GM19351 (cell line): Measurements from ENCODE around the gene VPS25.
"Not testable (repeated sequence)": the region's sequence is repeated elsewhere in the genome, so short reads cannot be mapped to it uniquely, and the experiment has no call there.

Experiments
- ATAC-seq: cut with Tn5 transposase; IDR thresholded peaks from one replicate; pipeline ENCODE4 v1.9.1; 2021; ENCODE audit warnings: mild to moderate bottlenecking, moderate library complexity; ENCODE audit not compliant: unreplicated experiment

The VPS25 gene

DNA sequence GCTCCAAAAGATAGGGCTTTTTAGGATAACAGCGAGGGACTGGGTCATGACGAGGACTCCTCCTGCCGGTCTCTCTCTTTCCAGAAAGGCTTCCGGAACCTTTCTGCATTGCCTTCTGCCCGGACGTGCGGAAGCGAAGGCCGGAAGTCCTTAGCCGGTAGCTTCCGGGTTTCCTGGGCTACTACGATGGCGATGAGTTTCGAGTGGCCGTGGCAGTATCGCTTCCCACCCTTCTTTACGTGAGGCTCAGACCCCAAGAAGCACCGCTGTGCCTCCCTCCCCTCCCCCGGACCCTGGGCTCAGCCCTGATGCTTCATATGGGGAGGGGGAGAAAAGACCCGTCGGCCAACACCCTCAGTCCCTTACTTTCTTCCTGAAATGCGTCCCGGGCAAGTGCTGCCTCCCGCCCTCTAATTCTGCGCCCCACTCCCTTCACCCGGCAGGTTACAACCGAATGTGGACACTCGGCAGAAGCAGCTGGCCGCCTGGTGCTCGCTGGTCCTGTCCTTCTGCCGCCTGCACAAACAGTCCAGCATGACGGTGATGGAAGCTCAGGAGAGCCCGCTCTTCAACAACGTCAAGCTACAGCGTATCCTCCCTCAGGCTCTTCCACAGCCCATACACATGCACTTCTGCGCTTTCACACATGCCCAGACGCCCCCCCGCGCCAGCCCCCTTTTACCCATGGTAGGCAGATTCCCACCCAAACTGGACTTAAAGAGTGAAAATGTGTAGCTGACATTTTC, at the start of gene VPS25:
TSS of gene VPS25 (plus strand) at position 160 of the 746 bp plus-strand sequence. CDS start at position 187, 27 bp downstream.
- no peak for ATAC-seq

DNA sequence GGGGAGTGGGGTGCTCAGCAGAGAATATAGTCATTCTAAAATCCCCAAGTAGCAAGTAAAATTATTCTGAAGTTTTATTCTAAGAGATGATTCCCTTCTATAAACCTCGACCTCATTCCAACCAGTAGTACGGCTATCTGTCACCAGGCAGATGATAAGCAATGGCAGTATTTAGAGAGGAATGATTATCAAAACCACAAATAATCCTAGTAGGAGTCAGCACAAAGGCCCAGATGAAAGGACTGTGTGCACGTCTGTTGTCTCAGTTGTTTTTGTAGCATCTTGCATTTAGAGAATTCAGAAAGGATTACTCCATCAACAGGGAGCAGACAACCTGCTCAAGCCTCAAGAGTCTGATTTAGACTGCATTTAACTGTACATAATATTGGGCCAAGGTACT, 49.6 kb upstream of the VPS25 start:
- no peak for ATAC-seq

DNA sequence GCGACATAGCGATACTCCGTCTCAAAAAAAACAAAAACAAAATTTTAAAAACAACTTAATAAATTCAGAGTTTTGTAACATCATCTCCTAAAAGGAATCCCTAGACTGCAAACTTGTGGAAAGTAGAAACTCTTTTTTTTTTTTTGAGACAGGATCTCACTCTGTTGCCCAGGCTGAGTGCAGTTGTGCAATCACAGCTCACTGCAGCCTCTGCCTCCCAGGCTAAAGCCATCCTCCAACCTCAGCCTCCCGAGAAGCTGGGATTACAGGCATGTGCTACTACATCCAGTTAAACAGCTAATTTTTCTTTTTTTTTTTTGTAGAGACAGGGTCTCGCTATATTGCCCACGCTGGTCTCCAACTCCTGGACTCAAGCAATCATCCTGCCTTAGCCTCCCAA, 48.1 kb upstream of the VPS25 start:
- ATAC-seq = no peak

DNA sequence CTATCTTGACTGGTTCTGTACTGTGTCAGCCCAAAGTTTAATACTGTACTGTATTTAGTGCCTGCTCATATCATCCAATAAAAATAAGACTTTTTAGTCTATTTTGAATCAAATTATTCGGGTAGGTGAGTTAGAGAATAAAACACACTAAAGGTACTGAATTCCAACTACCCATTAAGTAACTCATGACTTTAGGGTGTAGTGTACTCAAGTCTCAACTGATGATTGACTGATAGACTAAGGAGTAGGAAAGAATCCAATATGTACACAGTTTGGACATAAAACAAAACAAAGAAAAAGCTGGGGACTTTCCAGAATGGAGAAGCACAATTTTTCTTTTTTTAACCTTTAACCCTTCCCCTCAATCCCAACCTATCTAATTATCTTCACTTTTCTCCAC, 32.5 kb upstream of the VPS25 start:
- ATAC-seq = no peak

DNA sequence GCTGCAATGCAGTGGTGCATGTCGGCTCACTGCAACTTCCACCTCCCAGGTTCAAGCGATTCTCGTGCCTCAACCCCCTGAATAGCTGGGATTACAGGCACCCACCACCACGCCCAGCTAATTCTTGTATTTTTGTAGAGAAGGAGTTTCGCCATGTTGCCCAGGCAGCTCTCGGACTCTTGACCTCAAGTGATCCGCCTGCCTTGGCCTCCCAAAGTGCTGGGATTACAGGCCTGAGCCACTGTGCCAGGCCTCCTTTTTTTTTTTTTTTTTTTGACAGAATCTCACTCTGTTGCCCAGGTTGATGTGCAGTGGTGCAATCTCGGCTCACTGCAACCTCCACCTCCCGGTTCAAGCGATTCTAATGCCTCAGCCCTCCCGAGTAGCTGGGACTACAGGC, 30.3 kb upstream of the VPS25 start:
- ATAC-seq = not testable (repeated sequence)

DNA sequence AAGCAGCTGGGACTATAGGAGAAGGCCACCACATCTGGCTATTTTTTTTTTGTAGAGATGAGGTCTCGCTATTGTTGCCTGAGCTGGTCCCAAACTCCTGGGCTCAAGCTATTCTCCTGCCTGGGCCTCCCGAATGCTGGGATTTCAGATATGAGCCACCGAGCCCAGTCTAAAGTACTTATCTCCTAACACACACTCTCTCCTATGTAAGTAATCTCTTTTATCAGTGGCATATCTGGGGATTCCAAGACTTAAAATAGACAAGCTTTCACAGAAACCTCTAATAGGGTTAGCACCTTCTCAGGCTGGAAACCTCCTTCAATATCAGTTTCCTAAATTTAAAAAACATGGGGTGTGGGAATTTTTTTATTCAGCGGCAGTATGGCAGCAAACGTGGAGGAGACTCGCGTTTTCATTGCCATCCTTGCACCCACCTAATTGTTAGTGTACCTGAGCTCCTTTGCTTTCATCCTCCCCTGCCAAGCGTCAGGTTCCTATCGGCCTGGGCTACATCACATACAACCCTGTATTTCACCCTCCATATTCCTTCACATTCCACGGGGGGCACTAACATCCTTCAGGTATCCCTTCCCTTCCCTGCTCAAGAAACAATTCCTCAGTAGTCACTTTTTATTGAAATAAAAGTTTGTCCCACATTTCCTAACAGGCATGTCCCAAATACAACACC, 29.5 kb upstream of the VPS25 start:
- ATAC-seq = no peak

DNA sequence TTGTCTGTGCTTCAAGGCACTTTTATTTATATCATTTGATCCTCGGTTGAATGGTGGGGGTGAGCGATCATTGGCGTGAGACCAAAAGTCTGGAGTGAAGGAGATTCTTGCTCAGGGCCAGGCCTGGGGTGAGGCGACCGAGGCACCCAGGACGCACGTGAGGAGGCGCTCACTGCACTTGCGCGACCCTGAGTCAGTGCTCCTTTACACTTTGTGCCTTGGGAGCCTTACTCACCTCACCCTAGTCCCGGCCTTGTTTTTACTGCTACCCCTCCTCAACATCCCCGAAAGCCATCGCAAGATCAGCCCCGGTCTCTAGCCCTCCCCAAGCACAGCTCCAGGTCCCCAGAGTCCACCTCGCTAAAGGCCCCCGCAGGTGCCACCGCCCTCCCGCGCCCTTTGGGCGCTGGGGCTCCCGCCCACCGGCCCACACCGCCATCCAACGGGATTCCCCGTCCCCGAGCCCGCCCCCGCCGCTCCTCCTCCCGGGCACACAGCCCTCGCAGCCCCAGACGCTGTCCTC, 28.9 kb upstream of the VPS25 start:
- ATAC-seq = peak; percentile 37

DNA sequence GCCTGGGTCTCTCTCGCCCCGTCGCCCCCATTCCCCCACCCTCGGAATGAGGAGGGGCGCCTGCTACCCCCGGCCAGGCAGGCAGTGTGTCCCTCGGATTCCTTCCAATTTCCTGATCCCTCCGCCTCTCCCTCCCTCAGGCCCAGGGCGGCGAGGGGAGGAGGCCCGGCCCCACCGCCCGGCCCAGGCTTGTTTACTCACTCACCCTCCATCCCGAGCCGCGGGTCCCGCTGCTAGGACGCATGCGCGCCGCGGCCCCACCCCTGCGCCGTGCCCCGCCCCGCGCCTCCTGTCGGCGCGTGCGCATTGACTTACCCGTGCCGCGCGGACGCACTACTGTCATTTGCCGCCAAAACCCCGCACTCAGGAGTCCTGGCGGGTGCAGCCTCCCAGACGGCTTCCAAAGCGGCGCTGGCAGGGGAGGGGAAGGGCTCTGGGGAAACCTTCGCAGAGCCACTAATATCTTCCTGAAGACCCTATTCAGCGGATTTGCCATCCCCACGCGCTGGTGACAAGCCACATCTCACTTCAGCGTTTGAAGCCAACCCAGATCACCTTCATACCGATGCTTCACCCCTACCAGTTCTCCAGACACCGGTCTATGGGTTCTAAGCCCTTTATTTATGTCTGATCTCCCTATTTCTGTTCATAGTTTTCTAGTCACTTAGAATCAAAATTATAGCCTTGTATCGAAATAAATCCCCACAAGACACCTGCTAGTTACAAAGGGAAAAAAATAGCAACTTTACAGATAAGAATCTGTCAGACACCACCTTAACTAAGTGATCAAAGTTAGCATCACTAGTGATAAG, 28.2 kb upstream of the VPS25 start, which contains the start of gene EZH1:
TSS of gene EZH1 (minus strand) at position 235 of the 812 bp plus-strand sequence. CDS start 16,099 bp downstream, outside the sequence.
- ATAC-seq = peak; percentile 77

DNA sequence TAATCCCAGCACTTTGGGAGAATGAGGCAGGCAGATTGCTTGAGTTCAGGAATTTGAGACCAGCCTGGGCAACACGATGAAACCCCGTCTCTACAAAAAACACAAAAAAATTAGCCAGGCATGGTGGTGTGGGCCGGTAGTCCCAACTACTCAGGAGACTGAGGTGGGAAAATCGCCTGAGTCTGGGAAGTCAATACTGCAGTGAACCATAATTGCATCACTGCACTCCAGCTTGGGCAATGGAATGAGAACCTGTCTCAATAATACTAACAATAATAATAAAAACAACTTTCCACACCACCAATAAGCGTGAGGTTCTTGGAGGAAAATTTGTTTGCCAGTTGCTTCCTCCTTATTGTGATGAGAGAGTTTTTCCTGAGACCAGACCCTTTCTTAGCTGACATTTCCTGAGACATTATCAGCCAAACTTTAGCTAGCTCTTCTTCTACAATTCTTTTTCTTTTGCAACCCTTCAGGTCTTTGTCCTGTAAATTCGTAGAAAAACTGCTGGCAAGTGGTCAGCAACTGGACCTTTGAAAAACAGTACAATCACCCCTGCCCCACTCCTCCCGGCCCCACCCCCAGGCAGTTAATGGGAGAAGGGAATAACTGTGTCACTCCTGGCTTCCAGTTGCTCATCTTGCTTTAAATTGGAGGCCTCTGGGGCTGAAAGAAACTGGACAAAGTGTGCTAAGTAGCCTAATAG, 24.9 kb upstream of the VPS25 start:
- ATAC-seq = no peak

DNA sequence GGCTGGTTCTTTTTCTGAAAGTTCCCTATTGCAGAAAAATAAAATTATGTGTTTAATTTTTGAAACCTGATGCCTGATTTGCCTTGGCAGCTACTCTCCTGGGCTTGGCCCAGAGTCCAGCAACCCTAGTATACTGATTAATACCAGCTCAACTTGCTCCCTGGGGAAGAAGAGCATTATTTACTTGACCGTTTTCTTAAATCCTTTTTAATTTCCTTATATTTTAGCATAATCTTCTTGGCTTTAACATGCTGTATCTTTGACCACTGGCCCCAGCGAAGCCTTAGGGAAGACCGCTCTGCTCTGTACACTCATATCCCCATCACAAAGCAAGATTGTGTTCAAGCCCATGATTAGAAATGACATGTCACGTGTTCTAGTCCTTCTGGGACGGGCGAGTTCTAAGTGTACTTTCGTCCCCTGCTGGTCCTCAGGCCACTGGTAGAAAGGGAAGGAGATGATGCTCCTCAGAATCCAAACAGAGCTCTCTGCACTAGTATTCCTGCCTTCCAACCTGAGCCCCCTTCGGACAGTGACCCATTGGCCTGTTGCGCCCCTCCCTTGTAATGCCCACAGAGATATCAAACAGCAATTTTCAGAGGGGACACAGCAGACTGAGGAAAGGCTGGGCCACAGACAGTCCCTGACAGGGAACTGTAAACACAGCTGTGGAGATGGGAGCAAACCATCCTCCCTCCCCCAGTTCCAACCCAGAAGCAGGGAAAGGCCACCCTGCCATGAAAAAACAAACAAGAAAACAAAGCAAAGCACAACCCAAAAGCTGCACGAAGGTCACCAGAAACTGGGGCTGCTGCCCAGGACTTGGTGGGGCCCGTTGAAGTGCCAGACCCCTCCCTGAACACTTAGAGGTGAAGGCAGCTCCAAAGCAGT, 24.1 kb upstream of the VPS25 start:
- ATAC-seq = no peak

DNA sequence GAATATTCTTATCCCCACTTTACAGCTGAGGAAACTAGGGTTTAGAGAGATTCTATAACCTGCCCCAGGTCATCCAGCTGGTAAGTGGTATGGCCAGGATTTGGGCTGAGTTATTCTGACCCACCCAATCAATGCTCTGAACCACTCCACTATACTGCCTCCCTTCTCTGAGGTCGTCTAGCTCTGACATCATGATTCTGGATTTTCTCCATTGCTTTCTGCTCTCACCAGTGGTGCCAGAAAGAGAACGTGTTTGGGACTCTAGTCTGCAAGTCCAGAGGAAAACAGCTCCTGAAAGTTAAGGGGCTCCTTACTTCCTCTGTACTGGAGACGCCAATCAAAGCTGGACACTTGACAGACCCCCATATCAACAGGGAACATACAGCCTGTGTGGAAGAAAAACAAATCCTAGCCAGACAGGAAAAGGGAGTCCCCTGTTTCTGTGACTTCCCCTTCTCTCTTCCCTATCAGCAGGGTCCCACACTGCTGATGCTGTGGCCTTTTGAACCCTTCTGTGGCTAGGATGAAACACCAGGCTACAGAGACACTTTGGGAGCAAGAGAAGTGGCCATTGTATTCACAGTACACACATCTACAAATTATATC, 22.4 kb upstream of the VPS25 start:
- no peak for ATAC-seq

DNA sequence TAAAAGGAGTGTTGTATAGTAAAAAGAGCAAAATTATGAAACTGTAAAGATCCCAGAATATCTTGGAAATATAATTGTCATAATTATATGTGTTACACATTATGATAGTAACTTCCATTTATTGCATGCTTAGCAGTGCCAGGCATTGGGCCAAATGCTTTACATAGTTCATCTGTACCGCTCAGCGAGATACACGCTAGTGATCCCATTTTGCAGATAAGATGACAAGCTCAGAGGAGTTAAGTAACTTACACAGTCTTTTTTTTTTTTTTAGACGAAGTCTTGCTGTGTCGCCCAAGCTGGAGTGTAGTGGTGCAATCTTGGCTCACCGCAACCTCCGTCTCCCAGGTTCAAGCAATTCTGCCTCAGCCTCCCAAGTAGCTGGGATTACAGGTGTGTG, 21.6 kb upstream of the VPS25 start:
- ATAC-seq = no peak

DNA sequence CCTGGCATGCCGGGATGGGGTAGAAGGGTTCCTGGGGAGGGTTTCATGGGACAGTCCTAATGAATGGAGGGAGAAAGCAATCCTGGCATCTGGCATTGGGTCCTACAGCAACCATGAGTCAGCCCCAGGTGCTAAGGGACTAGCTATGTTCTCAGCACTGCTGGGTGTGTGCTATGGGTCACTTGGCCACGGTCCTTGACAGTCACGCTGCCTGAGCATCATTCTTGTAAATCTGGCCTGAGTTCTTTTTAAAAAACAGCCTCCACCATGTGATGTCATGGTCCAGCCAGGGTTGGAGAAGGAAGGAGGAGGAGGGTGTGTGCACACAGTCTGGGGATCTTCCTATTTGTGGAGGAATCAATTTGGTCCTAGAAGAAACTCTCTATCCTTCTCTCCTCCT, 18.5 kb upstream of the VPS25 start:
- no peak for ATAC-seq

DNA sequence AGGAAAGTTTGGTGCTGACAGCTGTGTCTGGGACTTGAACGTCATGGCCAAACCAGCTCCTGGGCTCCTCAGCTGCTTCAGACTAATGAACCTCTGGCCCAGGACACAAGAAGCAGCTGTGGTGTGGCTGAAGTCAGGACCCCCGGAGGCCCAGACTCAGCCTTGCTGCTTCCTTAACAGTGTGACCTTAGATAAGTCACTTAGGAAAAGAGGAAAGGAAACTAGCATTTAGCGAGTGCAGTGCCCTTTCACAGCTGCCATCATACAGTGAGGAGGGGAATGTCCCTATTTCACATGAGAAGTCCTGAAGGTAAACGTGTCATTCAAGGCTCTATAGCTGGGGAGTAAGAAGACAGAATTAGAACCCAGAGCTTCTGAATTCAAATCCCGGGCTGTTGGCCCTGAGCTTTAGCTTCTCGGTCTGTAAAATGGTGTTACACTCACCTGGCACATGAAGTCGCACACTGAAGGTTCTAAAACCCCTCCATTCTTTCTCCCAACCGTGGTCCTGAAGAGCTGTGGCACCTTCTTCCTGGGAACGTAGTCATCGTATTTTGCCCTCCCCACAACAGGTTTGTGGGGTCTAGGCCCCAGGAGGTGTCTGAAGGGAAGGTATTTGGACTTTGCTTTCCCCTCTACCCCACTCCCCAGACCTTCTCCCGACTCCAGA, 13.1 kb upstream of the VPS25 start:
- ATAC-seq = no peak

DNA sequence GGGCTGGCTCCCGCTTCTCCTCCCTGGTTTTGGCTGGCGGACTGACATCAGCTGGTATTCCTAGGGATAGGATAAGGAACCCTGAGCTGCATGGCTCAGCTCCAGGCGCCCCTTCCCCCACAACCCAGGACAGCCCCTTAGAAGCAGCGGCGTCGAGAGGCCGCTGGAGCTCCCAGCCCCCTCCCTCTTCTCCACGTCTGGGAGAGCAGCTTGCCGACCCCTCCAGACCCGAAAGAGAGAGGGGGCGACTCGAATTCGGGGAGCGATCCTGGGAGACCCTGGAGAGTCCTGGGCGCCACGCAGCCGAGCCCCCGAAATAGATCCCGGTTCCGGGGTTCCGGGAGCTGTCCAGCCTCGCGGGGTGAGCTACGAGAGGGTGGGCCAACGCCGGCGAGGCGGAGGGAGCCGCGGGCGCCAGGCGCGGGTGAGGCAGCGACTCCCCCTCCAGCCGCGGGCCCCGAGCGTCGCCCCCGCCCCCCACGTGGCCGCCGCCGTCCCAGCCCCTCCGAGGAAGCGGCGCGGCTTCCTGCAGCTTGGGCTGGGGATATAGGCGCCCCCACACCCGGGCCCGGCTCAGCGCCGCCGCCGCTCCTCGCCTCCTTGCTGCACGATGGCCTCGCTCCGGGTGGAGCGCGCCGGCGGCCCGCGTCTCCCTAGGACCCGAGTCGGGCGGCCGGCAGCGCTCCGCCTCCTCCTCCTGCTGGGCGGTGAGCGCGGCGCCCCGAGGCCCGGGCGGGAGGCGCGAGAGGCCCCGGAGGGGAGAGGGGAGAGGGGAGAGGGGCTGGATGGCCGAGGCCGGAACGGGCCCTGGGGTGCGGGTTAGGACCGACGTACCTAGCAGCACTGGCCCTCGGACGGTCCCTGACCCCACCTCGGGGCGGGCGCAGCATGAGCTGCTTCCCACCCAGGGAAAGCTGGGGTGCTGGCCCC, 12.3 kb upstream of the VPS25 start, which contains the start of gene RAMP2:
TSS of gene RAMP2 (plus strand) at position 576 of the 930 bp plus-strand sequence. CDS start at position 611, 35 bp downstream.
- no peak for ATAC-seq

DNA sequence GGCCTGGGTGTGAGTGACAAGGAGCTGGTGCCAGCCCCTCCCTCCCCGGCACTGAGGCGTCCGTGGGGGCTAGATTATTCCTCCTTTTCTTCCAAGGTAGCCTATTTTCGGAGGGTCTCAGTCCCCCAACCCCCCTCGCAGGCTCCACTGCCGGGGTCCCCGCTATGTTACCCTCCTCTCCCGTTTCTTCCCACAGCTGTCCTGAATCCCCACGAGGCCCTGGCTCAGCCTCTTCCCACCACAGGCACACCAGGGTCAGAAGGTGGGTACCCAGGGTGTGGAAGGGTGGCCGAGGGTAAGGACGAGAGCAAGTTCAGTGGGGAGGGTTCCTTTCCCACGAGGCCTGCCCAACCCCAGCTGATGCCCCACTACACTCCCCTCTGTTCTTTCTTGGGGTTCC, 11.6 kb upstream of the VPS25 start:
- ATAC-seq = no peak

DNA sequence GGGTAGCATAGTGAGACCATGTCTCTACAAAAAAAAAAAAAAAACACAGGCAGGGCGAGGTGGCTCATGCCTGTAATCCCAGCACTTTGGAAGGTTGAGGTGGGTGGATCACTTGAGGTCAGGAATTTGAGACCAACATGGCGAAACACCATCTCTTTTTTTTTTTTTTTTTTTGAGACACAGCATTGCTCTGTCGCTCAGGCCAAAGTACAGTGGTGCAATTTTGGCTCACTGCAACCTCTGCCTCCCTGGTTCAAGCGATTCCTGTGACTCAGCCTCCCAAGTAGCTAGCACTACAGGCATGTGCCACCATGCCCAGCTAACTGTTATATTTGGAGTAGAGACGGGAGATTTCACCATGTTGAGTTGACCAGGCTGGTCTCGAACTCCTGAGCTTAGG, 7.1 kb upstream of the VPS25 start:
- no peak for ATAC-seq

DNA sequence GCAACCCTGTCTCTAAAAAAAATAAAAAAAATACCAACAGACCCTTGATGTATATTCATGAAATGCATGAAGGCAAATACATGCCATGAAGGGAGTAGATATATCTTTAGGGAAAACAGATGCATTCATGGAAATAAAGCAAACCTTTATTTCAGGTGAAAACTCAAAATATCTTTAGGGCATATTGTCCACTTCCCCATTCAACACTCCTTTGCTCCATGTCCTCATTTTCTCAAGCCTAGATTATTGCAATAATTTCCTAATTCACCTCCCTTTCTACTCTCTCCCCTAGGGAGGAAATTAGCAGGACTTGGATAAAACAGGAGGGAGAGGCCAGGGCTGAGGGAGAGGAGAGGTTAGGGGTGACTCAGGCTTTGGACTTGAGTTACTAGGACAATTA, 5.7 kb upstream of the VPS25 start:
- ATAC-seq = no peak
